ENCODE measurements around the gene CA9.

Gene CA9

DNA sequence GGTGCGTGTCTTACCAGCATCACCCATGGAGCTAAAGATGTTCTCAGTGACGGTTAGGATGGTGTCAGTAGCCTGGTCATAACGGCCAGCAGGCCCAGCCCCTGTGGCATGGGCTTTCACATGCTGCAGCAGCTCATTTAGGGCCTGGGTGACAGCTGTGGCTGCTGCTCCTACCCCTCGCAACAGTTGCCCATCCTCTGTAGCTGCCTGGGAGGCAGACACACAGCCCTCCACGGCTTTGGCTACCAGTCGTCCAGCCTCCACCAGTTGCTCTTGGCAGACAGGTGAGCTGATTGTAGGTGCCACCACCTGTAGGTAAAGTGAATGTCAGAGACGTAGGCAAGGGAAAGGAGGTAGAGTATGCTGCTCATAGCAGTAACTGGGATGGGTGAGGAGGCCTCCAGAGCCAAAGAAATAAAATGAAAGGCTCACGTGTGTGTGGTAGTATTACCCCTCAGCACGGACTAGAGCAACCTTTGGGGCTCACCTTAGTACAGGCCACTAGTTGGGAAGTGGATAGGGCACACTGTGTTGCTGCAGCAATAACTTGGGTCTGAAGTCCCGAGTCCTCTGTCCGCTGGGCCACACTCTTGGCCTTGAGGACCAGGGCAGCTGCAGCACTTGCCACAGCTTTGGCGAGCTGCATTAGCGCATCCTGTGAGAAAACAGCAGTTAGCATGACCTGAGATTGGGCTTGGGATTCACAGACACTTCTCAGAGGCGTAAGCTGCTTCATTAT, 43.6 kb downstream of the CA9 start:
- no peak for DNase-seq

GRCh38 chr9:35718721-35719511, 45.2 kb downstream of the CA9 start:
- no peak for DNase-seq

- no peak for DNase-seq
Measured at GRCh38 chr9:35719546-35719945, 45.8 kb downstream of the CA9 start.

DNA sequence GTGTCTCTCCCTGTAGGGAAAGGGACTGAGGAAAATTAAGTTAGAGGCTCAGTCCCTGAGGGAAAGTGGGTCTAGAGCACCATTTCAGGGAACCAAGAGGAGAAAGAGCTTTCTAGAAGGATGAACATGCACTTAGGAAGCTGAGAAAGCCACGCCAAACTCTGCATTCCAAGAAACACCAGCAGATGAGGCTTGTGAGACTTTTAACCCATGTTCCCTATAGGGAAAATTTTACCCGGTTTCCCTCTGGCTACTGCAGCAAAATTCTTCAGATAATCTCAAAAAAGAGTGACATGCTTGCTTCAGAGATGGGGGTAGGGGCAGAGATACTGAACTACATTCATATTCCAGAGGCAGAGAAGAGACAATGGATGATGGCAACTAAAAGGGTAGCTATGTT, 49.7 kb downstream of the CA9 start:
- DNase-seq = no peak

DNA sequence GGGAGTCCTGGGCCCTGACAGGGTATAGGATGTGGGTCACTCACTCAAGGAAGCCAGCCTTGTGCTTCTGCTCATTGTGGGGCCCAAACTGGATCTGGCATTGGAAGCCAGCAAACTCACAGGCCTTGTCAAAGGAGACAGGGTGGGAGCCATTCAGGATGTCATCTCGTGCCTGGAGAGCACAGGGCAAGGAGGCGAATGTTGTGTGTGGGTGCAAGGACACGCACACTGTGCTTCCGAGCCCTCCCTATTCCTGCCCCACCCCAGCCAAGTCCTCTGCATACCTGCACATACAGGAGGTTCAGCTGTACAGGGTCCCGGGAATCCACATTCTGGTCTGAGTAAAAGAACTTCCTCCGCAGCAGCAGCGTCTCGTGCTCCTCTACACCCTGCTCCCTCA, 50.2 kb downstream of the CA9 start:
- no peak for DNase-seq

DNA sequence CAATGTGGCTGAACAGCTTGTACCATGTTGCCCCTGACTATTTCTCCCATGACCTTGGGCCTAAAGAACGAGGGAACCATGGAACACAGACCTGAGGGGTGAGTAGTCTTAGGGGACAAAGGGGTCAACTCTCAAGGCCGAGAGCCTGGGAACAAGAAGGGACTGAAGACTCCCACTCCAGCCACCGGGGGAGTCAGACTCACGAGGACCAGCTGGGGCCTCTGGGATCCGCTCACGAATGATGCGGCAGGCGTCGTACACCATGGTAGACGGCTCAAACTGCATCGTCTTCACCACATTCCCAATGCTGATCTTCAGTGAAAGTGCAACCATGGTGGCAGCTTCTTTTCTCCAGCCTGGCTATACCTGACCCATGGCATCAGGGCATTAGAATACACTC, 51.6 kb downstream of the CA9 start:
- DNase-seq = no peak

- no peak for DNase-seq
Measured at GRCh38 chr9:35726931-35727330, 53.2 kb downstream of the CA9 start.

GRCh38 chr9:35727676-35728040, 53.9 kb downstream of the CA9 start:
- no peak for DNase-seq

DNA sequence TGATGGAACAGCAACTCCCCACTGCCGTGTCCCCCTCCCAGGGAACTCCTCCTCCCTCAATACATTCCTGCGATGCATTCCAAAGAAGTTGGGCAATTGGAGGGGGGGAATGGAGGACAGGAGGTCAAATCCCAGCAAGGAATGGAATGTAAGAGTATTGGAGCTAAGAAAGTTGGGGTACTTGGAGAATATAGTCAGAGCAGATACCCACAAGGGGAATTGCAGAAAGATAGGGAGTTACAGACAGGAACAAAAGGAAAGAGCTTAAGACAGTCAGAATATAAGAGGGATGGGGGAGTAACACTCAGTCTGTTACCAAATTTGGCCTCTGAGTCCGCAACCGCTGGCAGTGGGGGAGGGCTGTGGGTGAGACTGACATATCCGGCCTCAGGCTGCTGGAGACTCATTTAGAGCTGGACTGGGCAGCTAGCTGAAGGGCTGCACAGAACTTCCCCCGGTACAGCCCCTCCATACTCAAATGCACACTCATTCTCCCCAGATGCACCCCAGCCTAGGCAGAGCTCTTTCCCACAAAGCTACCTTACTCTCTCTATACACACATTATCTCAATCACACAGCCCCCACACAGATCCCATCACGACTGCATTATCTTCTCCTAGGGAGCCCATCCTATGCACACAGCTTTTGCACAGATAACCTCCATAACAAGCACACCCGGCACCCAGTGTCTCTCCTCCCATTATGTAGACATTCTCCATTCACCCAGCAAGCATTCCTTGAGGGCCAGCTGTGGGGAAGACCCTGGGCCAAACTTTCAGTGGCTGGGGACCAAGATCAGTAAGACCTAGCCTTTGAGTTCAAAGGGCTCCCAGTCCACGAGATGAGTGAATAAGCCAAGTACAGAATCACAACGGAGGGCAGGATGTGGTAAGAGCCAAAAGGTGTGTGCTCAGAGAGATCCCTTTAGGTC, 54.6 kb downstream of the CA9 start:
- no peak for DNase-seq

DNA sequence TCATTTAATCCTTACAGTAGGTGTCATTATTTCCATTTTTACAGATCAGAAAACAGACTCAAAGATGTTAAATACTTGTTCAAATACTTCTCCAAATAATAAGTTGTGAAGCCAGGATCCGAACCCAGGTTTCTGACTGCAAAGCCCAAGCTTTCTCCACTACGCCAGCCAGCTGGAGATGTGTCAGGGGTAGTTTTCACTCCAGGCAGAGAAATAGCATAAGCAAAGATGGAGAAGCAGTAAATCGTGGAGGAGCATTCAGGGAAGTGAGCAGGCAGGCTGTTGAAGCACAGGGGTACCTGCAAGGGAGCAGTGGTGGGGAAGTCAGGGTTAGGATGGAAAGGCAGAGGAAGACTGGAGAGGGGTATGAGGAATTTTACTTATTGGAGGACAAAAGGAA, 55.4 kb downstream of the CA9 start:
- no peak for DNase-seq

- DNase-seq = peak; percentile 3
Measured at GRCh38 chr9:35729700-35730485, 56.2 kb downstream of the CA9 start.

GRCh38 chr9:35730486-35730854, 56.7 kb downstream of the CA9 start:
- no peak for DNase-seq

Measured in NCI-H510A treated with DMSO at 0.1 percent for 48 hours (cell line).